Limb (tissue), 2 donors: Measurements from ENCODE around the gene TLN1.

Source experiments
- DNase-seq, 2 donors: peaks; one replicate each; pipeline ENCODE4 v3.0.0-alpha.2; 2016; ENCODE audit errors: extremely low spot score in 2 of 2

Gene TLN1, protein sequence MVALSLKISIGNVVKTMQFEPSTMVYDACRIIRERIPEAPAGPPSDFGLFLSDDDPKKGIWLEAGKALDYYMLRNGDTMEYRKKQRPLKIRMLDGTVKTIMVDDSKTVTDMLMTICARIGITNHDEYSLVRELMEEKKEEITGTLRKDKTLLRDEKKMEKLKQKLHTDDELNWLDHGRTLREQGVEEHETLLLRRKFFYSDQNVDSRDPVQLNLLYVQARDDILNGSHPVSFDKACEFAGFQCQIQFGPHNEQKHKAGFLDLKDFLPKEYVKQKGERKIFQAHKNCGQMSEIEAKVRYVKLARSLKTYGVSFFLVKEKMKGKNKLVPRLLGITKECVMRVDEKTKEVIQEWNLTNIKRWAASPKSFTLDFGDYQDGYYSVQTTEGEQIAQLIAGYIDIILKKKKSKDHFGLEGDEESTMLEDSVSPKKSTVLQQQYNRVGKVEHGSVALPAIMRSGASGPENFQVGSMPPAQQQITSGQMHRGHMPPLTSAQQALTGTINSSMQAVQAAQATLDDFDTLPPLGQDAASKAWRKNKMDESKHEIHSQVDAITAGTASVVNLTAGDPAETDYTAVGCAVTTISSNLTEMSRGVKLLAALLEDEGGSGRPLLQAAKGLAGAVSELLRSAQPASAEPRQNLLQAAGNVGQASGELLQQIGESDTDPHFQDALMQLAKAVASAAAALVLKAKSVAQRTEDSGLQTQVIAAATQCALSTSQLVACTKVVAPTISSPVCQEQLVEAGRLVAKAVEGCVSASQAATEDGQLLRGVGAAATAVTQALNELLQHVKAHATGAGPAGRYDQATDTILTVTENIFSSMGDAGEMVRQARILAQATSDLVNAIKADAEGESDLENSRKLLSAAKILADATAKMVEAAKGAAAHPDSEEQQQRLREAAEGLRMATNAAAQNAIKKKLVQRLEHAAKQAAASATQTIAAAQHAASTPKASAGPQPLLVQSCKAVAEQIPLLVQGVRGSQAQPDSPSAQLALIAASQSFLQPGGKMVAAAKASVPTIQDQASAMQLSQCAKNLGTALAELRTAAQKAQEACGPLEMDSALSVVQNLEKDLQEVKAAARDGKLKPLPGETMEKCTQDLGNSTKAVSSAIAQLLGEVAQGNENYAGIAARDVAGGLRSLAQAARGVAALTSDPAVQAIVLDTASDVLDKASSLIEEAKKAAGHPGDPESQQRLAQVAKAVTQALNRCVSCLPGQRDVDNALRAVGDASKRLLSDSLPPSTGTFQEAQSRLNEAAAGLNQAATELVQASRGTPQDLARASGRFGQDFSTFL (N-terminal part only)

DNA sequence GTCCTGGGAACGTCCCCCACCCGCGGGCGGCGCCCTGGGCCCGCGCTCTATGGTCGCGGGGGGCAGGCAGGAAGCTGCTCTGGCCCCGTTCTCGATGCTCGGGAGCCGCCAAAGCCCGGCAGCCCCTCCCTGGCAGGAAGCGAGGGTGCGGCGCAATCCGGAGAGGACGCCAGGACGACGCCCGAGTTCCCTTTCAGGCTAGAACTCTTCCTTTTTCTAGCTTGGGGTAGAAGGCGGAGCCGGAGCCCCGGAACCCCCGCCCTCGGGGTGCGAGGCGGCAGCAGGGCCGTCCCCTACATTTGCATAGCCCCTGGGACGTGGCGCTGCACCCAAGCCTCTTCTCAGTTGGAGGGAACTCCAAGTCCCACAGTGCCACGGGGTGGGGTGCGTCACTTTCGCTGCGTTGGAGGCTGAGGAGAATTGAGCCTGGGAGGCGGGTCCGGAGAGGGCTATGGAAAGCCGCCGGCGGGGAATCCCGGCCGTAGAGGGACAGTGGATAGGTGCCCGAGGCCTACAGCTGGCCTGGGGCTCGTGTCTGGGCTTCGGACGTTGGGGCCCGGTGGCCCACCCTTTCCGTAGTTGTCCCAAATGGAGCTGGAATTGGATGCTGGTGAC lies at the start of gene TLN1, which contains the start of gene CREB3:
Gene TLN1, minus strand, starts transcription at position 11 of the 615 bp plus-strand sequence. CDS start 6,501 bp downstream, outside the sequence.
Gene CREB3, plus strand, starts transcription at position 482 of the 615 bp plus-strand sequence. Its CDS starts 107 bp downstream, at position 589.
- peak; percentile 96 to 97 for DNase-seq

DNA sequence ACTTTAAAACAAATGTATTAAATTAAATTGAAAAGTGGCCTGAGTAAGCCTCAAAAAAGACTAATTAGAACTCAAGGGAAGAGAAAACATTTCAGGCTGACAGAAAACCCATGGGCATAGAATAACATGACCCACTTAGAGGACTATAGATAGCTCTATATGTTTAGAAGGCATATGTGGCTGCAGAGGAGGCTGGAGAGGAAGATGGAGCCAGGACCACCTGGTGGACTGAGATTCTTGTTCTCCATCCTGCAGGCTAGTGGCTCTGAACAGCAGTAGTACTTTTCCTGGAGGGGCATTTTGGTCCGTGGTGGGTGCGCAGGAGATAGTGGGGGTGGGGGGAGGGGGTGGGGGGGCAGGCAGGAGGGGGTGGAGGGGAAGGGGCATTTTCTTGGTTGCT lies 49.1 kb upstream of the TLN1 start:
- no peak for DNase-seq

DNA sequence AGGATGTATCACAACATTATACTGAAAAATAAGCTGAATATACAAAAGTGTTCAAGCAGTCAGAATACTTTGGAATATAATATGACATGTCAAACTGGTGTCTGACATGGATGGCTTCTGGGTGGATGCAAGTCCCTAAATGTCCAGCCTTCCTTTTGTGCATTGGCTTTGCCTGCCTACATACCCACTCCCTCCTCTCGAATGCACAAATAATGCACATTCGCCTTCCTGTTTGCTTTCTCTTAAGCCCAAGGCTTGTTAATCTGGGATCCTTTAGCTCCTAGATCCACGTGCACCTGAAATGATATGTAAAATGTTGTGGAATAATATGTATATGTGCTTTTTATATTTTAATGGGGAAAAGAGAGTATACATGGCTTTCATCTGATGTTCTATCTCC lies 46.5 kb upstream of the TLN1 start:
- no peak for DNase-seq

DNA sequence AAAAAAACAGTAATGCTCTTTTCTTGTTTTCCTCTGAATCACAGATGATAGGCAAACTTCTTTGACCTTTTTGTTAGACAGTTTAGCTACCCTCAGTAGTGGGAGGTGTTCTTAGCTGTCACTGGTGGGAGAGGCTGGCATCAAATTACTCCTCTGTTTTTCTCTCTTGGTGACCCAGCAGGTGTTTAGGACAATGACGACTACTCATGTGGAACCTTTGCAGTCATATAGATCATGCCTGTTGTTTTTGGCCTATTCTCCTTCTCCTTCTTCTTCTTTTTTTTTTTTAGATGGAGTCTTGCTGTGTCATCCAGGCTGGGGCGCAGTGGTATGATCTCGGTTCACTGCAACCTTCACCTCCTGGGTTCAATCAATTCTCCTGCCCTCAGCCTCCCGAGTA lies 44.0 kb upstream of the TLN1 start:
- DNase-seq = no peak

DNA sequence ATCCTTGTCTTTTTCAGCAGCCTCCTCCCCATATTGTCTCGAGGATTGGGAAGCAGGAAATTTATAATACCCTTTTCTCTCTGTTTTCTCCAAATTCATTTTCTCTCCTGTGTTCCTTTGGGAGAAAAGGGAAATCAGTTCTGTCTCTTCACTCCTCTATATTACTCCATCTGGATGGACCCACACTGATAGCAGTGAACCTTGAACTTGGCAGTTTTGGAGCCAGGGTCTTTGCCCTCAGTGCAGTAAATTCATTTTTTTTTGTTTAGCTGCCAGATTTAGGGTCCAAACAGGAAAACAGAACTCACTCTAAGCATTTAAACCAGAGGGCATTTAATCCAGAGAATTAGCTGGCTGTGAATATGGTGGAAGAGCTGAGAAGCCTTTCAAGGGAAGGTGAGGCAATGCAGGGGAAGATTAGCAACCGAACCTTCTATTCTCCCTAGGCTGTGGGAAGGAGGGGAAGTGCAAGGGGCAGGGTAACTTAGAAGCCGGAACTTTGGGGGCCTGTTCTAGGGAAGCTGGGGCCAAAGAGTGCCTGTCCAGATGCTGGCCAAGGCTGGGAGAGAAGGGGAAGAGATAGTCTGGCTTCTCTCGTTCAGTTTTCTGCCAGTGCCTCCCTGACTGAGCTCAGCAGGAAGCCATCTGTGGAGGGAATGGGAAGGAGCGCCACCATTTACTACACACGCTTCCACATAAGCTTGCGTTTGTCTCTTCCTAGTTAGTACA lies 43.1 kb upstream of the TLN1 start:
- DNase-seq = no peak

DNA sequence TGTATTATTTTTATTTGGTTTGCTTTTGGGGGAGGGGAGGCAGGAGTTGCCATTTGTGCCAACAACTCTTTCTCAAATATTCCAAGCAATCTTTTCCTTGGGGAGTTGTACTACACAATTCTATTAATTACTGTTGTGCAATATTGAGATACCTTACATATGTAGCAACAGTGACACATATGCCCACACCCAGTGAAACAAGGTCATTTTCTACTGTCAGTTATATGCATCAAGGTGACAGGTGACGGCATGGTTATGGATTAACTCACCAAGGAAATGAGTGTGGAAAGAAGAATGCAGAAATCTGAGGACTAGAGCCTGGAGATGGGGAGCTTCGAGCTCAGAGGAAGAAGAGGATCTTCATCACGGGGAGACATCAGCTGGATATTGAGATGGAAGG lies 39.9 kb upstream of the TLN1 start:
- no peak for DNase-seq

DNA sequence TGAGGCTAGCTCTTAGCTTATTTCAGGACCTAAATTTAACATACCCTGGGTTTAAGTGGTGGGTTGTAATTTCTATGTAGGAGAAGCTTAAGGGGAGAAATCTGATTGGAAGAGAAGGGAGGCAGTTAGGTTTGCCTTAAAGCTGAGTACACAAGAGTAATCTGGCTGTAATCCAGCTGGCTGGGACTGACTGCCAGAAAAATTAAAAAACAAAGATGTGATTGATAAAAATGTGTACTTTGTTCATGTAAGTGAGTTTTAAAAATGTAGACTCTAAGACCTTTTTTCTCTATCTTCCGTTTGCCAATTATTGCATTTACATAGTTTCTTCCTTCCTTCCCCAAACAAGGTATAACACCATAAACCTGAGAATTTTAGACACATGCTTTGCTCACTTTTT lies 39.5 kb upstream of the TLN1 start:
- DNase-seq = no peak

DNA sequence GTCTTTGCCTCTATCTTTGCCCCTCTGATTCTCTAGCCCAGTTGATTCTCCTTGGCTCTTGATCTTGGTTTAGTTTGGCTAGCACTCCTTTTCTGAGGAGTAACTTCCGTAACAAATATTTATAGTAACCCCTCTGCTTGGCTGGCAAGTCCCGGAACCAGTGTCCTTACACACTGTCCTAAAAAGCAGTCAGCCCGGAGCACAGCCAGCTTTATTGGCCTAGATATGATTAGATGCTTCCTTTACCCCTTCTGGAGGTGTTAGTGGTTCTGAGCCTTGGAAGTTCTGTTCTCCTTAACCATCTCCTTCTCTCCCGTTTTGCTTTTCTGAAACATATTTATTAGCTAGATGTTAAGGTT lies 39.1 kb upstream of the TLN1 start:
- no peak for DNase-seq

DNA sequence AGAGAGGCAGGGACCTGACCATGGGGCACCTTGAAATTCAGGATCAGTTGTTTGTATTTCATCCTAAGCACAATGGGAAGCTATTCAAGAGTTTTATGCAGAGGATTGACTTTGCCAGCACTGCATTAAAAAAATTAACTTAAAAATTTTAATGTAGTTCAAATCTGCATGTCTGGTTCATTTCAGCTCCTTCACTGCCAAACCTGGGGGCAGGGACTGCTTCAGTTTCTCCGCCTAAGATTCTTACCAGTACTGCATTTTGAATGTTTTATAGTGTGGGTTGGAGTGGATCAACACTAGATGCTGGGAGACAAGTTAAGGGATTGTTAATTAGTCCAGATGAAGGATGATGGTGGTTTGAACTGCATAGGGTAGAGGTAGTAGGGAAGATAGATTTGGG lies 37.8 kb upstream of the TLN1 start:
- DNase-seq = no peak

DNA sequence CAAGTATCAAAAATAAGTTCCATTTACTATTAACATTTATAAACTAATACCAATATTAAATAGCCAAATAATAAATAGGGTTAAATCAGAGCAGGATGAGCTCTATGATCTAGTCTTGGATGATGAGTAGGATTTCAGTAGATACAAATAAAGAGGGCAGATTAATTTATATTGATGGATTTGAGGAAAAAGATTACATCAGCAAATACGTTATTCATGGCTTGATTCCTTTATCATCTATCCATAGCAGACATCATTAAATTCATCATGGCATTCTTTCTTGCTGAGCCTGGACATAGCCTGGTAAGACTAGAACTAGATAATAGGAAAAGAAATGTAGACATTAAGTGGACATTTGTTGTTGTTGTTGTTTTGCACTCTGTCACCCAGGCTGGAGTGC lies 35.5 kb upstream of the TLN1 start:
- no peak for DNase-seq

DNA sequence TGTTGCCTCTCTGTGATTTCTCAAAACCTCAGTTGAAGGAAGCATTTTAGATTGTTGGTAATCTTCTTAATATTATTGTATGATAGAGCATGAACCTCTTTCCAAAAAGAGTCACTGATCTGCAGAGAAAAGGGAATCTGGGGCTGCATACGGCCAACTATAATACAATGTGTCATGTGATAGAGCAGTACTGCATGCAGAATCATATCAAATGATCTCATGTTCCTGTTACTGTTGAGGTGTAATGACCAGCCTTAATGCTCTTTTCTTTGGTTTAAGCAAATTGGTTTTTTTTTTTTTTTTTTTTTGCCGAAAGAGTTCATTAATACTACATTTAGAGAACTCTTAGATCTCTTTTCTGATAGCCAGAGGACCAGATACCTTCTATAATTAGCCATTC lies 35.0 kb upstream of the TLN1 start:
- DNase-seq = no peak

DNA sequence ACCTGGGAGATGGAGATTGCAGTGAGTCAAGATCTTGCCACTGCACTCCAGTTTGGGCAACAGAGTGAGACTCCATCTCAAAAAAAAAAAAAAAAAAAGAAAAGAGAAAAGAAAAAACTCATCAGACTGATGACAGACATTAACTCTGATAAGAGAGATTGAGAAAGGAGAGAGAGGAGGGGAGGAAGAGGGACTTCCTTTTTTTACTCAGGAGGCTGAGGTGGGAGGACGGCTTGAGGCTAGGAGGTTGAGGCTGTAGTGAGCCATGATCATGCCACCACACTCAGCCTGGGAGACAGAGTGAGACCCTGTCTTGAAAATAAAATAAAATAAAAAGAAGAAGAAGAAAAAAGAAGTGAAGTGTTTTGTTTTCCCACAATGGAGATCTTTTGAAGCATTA lies 31.8 kb upstream of the TLN1 start:
- no peak for DNase-seq

DNA sequence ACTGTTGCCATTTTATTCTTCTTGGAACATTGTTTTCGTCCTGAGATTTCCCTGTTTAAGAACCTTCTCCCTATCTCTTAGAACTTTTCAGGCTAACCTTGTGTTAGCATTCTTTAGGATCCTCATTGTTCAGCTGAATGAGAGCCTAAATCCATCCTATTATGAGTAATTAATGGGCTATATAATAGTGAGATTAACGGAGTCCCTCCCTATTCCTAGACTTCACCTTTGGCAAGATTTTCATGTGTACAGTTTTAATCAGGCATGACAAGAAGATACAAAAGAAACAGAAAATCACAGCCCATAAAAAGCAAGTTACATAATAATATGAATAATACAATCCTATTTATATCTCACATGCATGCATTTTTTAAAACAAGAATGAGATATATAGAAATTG lies 31.2 kb upstream of the TLN1 start:
- DNase-seq = no peak

DNA sequence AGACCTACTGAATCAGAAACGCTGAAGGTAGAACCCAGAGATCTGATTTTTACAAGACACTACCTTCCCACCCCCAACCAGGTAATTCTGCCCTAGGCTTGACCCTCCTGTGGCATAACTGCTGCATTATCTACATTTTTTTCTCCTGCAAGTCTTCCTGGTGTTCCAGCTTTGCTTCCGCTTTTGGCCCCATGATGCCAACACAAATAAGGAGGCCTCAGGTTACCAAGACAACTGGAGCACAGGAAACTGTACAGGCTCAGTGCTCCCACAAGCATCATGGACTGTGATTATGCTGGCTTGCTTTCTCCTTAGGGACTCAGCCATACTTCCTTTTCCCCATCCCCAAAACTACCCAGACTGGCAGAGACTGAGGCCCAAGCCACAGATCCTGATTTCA lies 28.7 kb upstream of the TLN1 start:
- DNase-seq = no peak

DNA sequence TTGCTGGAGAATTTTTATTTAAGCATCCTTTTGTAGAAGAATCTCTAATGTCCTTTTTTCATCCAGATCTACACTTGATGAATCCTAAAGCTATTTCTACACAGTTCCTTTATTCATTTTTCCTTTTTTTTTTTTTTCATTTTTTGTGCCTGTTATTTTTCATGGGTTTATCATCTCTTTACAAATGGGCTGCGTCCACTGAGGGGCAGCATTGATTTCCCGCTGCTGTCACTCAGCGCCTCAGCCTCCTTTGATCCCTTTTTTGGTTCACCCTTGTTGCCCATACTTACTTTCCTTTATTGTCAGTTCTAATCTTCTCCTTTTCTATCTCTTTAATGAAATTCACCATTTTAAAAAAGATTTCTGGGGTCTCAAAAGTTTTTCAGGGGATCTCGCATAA lies 27.8 kb upstream of the TLN1 start:
- DNase-seq = no peak

DNA sequence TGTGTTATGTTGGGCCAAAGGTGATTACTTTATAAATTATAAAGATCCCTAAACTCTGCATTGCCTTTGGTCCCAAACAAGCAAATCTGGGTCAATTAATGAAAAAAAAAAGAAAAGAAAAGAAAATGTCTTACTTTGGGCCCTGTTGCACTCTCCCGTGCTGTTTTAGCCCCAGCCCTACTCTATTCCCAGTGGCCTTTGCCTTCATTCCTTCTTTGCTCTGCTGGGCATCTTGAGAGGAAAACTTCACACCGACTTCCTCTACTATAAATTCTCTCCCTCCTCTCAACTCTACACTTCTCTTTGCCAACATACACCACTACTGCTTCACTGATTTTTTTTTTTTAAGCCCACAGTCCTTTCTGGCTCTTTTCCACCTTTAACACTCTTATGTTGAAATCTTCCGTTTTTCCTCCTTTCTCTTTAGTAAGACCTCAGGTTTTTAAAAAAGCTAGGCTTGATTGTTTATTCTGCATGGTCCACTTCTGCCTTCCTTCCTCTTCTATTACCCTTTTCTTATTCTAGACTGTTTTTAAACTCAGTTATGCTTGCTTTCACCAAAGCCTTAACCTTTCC lies 26.6 kb upstream of the TLN1 start:
- DNase-seq = no peak

DNA sequence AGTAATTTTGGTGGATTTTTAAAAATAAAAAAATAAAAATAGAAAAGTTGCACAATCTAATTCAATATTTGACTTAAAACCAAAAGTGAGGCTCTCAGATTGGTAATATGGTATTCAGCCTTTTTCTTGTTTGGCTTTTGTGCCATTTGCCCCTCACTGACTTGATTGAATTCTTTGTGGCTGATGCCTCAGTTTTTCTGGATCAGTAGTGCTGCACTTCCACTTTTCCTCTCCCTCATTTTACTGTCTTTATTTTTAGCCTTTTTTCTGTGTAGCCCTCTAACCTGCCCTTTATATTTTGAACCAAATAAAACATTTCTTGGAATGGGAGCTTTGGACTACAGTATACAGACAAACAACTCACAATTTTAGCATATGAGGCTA lies 25.9 kb upstream of the TLN1 start:
- DNase-seq = no peak

DNA sequence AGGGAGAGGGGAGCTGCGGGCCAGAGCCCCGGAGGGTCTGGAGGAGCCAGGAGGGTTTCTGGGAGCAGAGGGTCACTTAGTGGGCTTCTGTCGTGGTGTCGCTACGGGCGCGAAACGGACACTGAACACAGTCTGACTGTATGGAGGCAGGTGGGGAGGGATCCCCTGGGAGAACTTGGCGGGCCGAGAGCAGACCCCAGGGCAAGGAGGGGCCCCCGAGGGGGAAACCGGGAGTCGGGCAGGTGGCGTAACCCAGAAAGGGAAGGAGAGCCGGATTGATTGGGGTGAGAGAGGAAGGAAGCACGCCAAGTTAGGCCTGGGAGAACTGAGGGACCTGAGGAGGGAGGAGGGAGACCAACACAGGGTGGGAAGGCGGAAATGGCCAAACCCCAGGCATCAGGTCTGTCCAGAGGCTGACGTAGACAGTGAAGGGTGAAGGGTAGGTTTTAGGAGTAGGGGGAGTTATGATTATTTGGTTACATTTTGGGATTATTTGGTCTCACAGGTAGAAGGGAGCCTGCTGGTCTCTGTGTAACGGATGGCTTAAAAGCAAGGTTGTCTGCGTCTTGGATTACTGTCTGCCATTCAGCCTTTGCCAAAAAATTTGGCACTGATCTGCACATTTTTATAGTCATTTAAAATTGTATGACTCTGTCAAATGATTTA lies 25.4 kb upstream of the TLN1 start:
- DNase-seq = no peak

DNA sequence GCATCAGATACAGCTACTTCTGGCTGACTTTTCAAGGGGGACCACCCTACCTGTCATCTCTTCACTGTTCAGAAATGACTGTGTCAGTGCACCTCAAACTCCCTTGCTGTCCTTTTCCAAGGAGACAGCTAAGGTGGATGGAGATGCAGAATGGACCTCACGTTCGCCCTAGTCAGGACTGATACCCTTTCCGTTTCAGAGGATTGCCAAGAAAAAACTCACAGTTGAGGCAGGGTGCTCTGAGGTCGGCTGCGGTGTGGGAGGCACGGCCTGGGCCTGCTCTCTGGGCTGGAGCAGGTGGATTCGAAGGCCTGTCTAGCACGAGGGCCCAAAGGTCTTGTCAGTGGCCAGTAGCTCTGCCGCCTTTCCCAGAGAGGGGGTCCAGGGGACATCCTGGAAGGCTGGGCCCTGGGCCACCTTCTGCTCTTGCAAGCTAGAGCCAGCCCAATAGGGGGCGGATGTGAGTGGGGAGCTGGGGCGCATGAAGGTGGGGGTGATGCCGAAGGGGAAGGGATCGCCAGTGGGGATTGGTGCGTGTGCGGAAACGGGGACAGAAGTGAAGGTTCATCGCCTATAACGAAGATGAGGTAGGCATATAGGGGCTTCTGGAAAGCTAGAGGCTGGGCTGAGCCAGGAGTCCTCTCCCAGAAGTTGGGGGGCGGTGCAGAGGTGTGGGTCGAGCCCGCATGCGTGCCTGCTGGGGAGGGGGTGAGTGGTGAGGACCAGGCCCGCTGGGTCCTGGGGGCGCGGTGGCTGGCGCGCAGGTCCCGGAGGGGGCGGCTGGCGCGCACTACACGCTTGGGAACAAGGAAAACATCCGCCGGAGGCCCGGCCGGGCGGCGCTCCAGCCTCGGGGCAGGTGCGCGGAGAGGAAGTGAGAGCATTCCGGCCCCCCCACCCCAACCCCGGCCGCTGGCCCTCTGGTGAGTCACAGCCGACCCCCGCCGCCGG lies 24.6 kb upstream of the TLN1 start:
- DNase-seq = peak in 1 of 2 donors; percentile 82
